GM18867 (cell line): ENCODE data around the gene DENND2D.

ENCODE experiments used
- ATAC-seq: cut with Tn5 transposase; IDR thresholded peaks from one replicate; pipeline ENCODE4 v1.9.1; 2021; ENCODE audit warnings: mild to moderate bottlenecking, moderate library complexity; ENCODE audit not compliant: unreplicated experiment

The DENND2D gene

GRCh38 chr1:111204201-111204982 lies 3.9 kb upstream of the DENND2D start:
- peak; percentile 82 for ATAC-seq

GRCh38 chr1:111203681-111204200 lies 3.3 kb upstream of the DENND2D start:
- peak; percentile 68 for ATAC-seq

GRCh38 chr1:111202707-111203623 lies 2.5 kb upstream of the DENND2D start:
- ATAC-seq: no peak

- no peak for ATAC-seq
Measured at GRCh38 chr1:111202366-111202706, 1.9 kb upstream of the DENND2D start.

GRCh38 chr1:111201275-111202090 lies 1.0 kb upstream of the DENND2D start:
- ATAC-seq: no peak

GRCh38 chr1:111200802-111201161 lies 336 bp upstream of the DENND2D start:
- ATAC-seq: no peak

GRCh38 chr1:111199329-111199728 lies 1.1 kb downstream of the DENND2D start:
- ATAC-seq: no peak

- ATAC-seq: no peak
Measured at GRCh38 chr1:111198836-111199235, 1.6 kb downstream of the DENND2D start.

- peak; percentile 43 for ATAC-seq
Measured at GRCh38 chr1:111197598-111198284, 2.7 kb downstream of the DENND2D start.

GRCh38 chr1:111196213-111196612 lies 4.2 kb downstream of the DENND2D start:
- ATAC-seq: no peak

GRCh38 chr1:111195002-111195684 lies 5.3 kb downstream of the DENND2D start:
- no peak for ATAC-seq

GRCh38 chr1:111193712-111194480 lies 6.5 kb downstream of the DENND2D start:
- no peak for ATAC-seq

GRCh38 chr1:111192658-111193519 lies 7.6 kb downstream of the DENND2D start:
- ATAC-seq: no peak

GRCh38 chr1:111192074-111192473 lies 8.4 kb downstream of the DENND2D start:
- ATAC-seq: no peak

- no peak for ATAC-seq
Measured at GRCh38 chr1:111191496-111191895, 8.9 kb downstream of the DENND2D start.

GRCh38 chr1:111190931-111191451 lies 9.5 kb downstream of the DENND2D start:
- no peak for ATAC-seq

- ATAC-seq: no peak
Measured at GRCh38 chr1:111184663-111185062, 15.8 kb downstream of the DENND2D start.
